Progenitor cell of endocrine pancreas (in vitro differentiated cells): ENCODE data around the gene WDR37. TPM values are rescaled to one million over a fixed set of nuclear protein-coding genes. Genes with fewer than 3 reads are reported as not detected.
"Not testable (repeated sequence)": the region's sequence is repeated elsewhere in the genome, so short reads cannot be mapped to it uniquely, and the experiment has no call there.

ENCODE experiments used
- DNase-seq: peaks from one replicate; pipeline ENCODE4 v3.0.0; 2021; ENCODE audit warnings: low spot score; ENCODE audit not compliant: unreplicated experiment
- H3K27ac Mint-ChIP-seq: 2 replicates; pipeline ENCODE4 v1.8.0; 2021; ENCODE audit warnings: mild to moderate bottlenecking, moderate library complexity, mixed read lengths
- H3K27me3 Mint-ChIP-seq: 2 replicates; pipeline ENCODE4 v1.8.0; 2021; ENCODE audit warnings: mixed read lengths
- H3K36me3 Mint-ChIP-seq: 2 replicates; pipeline ENCODE4 v1.8.0; 2022; ENCODE audit warnings: mixed read lengths; ENCODE audit not compliant: insufficient read depth
- H3K4me1 Mint-ChIP-seq: 2 replicates; pipeline ENCODE4 v1.8.0; 2021; ENCODE audit warnings: low read depth, mixed read lengths
- H3K4me3 Mint-ChIP-seq: 2 replicates; pipeline ENCODE4 v1.8.0; 2021; ENCODE audit warnings: low read depth, mild to moderate bottlenecking, moderate library complexity, mixed read lengths
- H3K9me3 Mint-ChIP-seq: 2 replicates; pipeline ENCODE4 v1.8.0; 2021; ENCODE audit warnings: low read depth, mixed read lengths
- long read RNA-seq: library from polyadenylated mRNA; unstranded; transcript quantifications from one replicate; pipeline ENCODE4 v2.0.0, GENCODE V29; 2020
- total RNA-seq: library from RNA; stranded (reverse); gene quantifications from 2 replicates; pipeline ENCODE4 v1.2.1, GENCODE V29; 2021
- TF ChIP-seq, protein P1 (sequence below): fragments of 200-600 bp; sonication (generic); IDR thresholded peaks from one replicate; pipeline ENCODE4 v1.5.0; 2021; ENCODE audit warnings: antibody characterized with exemption, mild to moderate bottlenecking; ENCODE audit not compliant: unreplicated experiment

The WDR37 gene, protein sequence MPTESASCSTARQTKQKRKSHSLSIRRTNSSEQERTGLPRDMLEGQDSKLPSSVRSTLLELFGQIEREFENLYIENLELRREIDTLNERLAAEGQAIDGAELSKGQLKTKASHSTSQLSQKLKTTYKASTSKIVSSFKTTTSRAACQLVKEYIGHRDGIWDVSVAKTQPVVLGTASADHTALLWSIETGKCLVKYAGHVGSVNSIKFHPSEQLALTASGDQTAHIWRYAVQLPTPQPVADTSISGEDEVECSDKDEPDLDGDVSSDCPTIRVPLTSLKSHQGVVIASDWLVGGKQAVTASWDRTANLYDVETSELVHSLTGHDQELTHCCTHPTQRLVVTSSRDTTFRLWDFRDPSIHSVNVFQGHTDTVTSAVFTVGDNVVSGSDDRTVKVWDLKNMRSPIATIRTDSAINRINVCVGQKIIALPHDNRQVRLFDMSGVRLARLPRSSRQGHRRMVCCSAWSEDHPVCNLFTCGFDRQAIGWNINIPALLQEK
- 17.4 and 18.7 TPM in 2 replicates for total RNA-seq
- long read RNA-seq, partial matches to known transcripts = 13 of 18 reads
- long read RNA-seq, other reads (novel, unspliced or antisense) = 5 of 18 reads

DNA sequence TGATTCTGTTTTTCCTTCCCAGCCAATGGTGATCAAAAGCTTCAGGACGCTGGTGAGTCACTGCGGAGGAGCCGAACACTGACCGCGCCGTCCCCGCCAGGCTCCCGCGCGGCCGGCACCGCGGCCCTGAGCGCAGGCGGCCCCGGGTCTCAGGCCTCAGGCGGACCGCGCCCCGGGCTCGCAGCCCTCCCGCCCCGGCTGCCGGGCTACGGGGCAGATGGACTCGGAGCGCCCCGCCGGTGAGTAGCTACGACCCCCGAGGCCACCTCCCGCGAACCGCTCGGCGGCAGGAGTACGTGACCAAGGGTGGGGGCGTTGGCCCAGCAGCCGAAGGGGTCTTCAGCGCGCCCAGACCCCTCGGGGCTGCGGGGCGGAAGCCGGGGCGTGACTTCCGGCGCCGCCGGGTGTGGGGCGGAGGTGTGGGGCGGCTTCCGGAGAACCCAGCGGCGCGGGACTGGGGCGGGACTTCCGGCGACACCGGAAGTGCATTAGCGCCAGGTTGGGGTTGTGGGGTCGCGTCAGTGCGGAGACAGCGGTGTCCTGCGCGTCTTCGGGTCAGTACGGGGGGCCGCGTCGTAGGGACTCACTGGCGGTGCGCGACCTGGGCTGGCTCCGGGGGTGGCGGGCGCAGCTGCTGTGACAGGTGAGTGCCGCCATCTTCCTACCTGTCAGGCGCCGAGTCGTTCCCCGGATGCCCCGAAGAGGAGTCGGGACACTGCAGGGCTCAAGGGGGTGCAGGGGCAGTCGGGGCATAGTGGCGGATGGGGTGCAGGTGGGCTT, at the start of gene WDR37:
WDR37 (plus strand) TSS at position 60 of the 780 bp plus-strand sequence. CDS start 15,771 bp downstream, outside the sequence.
- Mint-ChIP-seq H3K4me1 (peaks cover 27% of the 10 kb centered on the region), H3K4me3 (peak within 1 kb of the TSS; percentile 95), H3K36me3 (peaks cover 6% of the 10 kb centered on the region), H3K27ac (peak within 1 kb of the TSS; percentile 97), H3K27me3 (no peaks in the 10 kb centered on the region), H3K9me3 (no peaks in the 10 kb centered on the region)
- TF ChIP-seq, protein P1, sequence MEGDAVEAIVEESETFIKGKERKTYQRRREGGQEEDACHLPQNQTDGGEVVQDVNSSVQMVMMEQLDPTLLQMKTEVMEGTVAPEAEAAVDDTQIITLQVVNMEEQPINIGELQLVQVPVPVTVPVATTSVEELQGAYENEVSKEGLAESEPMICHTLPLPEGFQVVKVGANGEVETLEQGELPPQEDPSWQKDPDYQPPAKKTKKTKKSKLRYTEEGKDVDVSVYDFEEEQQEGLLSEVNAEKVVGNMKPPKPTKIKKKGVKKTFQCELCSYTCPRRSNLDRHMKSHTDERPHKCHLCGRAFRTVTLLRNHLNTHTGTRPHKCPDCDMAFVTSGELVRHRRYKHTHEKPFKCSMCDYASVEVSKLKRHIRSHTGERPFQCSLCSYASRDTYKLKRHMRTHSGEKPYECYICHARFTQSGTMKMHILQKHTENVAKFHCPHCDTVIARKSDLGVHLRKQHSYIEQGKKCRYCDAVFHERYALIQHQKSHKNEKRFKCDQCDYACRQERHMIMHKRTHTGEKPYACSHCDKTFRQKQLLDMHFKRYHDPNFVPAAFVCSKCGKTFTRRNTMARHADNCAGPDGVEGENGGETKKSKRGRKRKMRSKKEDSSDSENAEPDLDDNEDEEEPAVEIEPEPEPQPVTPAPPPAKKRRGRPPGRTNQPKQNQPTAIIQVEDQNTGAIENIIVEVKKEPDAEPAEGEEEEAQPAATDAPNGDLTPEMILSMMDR = no peak
- DNase-seq = peak; percentile 76

DNA sequence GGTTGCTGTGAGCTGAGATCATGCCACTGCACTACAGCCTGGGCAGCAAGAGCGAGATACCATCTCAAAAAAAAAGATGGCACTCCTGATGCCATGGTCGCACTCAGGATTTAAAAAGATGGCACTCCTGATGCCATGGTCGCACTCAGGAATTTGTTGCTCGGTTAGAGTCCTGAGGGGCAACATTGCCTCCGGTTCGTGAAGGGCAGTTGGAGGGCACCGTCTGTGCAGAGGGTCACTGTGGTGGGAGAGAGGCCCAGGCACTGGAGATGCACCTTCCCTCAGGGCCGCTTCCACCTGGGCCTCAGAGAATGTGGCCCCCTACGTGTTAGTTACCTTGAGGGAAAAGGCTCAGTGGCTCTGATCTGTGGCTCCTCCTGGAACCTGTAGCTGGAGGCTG, 49.6 kb upstream of the WDR37 start:
- no peaks in the 10 kb centered on the region for H3K4me1 Mint-ChIP-seq
- H3K9me3 Mint-ChIP-seq = peaks cover 10% of the 10 kb centered on the region
- TF ChIP-seq, protein P1 = no peak
- no peaks in the 10 kb centered on the region for H3K27me3 Mint-ChIP-seq
- no peak overlapping the region for H3K4me3 Mint-ChIP-seq
- no peak overlapping the region for H3K27ac Mint-ChIP-seq
- peaks cover 46% of the 10 kb centered on the region for H3K36me3 Mint-ChIP-seq
- DNase-seq = no peak

DNA sequence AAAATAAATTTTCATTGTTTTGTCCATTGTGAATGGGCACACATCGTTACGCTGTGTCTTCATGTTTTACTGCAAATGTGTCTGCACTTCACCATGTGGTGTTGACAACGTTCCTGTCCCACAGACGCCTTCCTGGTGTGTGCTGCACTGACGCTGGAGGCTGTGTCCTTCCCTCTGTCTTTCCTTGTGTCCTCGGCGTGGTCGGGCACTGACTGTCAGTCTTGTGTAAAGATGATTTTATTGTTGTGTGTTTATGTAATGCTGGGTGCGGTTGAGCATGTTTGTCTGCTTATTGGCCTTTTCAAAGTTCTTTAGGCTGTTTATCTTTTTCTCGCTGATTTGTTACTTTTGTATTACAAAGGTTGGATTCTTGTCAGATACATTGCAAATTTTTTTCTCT, 48.6 kb upstream of the WDR37 start:
- TF ChIP-seq, protein P1 = no peak
- H3K4me1 Mint-ChIP-seq = no peaks in the 10 kb centered on the region
- peaks cover 48% of the 10 kb centered on the region for H3K36me3 Mint-ChIP-seq
- no peak for DNase-seq
- H3K27ac Mint-ChIP-seq = no peak overlapping the region
- H3K27me3 Mint-ChIP-seq = no peaks in the 10 kb centered on the region
- H3K9me3 Mint-ChIP-seq = peaks cover 5% of the 10 kb centered on the region
- no peak overlapping the region for H3K4me3 Mint-ChIP-seq

DNA sequence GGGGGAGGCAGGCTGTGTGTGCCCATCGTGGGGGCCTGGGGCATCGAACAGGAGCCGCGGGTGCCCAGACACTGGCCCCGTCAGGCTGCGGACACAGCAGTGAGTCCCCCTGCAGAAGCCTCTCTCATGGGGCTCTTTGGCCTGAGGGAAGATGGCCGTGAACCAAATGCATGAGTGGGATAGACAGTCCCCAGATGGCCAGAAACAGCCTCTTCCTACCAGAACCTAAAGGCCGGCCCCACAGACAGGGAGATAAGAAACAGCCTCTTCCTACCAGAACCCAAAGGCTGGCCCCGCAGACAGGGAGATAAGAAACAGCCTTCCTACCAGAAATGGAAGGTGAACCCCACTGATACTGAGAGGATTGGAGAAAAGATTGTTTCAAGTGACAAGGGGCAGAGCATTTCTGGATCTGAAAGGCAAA, 47.1 kb upstream of the WDR37 start:
- no peak for DNase-seq
- Mint-ChIP-seq H3K4me3 (no peak overlapping the region), H3K36me3 (peaks cover 42% of the 10 kb centered on the region), H3K27me3 (no peaks in the 10 kb centered on the region), H3K27ac (no peak overlapping the region), H3K9me3 (no peaks in the 10 kb centered on the region), H3K4me1 (no peaks in the 10 kb centered on the region)
- TF ChIP-seq, protein P1 = no peak

DNA sequence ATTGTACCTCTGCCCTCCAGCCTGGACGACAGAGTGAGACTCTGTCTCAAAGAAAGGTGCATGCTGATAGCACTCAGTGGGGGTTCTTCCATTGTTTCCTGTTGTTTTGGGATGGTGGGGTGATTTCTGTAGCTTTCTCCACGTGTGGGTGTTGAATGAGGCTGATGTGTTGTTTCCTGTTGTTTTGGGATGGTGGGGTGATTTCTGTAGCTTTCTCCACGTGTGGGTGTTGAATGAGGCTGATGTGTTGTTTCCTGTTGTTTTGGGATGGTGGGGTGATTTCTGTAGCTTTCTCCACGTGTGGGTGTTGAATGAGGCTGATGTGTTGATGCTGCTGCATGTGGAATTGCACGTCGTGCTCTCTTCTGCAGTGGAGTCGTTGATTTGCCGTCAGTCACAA, 46.2 kb upstream of the WDR37 start:
- not testable (repeated sequence) for H3K27ac Mint-ChIP-seq, H3K4me3 Mint-ChIP-seq, H3K9me3 Mint-ChIP-seq, H3K4me1 Mint-ChIP-seq, DNase-seq, H3K27me3 Mint-ChIP-seq
- peaks cover 43% of the 10 kb centered on the region for H3K36me3 Mint-ChIP-seq
